COLO668 (cell line): ENCODE results near the gene IQSEC1.
"Not testable (repeated sequence)": the region's sequence is repeated elsewhere in the genome, so short reads cannot be mapped to it uniquely, and the experiment has no call there.

Experiments used
- DNase-seq: peaks from one replicate; lab custom pipeline; 2025; ENCODE audit not compliant: unreplicated experiment; lab: John Stamatoyannopoulos, UW

Gene IQSEC1

DNA sequence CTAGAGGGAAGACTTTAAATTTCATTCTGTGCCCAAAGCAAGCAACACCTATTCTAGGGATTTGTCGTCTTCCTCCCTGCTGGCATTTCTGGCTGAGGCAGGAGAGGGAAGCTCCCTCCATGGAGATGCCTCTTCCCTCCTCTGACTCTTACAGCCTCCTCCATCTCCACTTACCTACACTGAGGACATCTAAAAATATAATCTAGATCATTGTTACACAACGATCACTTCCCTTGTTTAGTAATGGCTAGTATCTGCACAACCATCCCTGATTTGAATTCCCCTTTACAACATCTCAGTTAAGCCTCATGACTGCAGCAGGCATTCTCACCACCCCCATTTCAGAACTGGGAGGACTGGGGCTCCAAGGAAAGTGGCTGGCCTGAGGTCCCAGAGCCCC, 219.4 kb downstream of the IQSEC1 start:
- not testable (repeated sequence) for DNase-seq

- no peak for DNase-seq
Observed at GRCh38 chr3:12852201-12852600, 221.0 kb downstream of the IQSEC1 start.
